Sigmoid colon (tissue), 4 donors: Measurements from ENCODE around the gene GORASP2.

ENCODE experiments used
- CTCF ChIP-seq, 4 experiments: fragments of 450-650 bp in 3 of 4; fragments of 200-600 bp in 1 of 4; IDR thresholded peaks; one replicate each; pipeline ENCODE4 v1.5.1; 2016 to 2019; ENCODE audit warnings: antibody characterized with exemption in 4 of 4, mild to moderate bottlenecking in 3 of 4, moderate library complexity in 2 of 4
- POLR2A ChIP-seq, 2 donors: fragments of 450-650 bp; IDR thresholded peaks; one replicate each; pipeline ENCODE4 v1.6.1; 2016; ENCODE audit warnings: antibody characterized with exemption in 2 of 2, mild to moderate bottlenecking in 2 of 2, moderate library complexity in 2 of 2
- POLR2AphosphoS5 ChIP-seq, 4 donors: sonication (generic); formaldehyde crosslinking; IDR thresholded peaks; one replicate each; pipeline ENCODE4 v1.6.1; 2017; ENCODE audit warnings: antibody characterized with exemption in 4 of 4

DNA sequence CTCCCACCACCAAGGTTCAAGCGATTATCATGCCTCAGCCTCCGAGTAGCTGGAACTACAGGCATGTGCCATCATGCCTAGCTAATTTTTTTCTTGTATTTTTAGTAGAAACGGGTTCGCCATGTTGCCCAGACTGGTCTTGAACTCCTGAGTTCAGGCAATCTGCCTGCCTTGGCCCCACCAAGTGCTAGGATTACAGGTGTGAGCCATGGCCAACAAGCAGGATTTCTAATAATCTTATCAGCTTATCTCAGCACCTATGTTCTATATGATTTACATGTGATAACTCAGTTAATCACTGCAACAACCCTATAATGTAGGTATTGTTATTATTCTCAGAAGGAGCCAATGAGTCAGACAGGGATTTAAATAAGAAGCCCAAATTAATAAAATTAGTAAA, 80.3 kb downstream of the GORASP2 start:
- TF ChIP-seq CTCF (IDR thresholded peaks at IDR 0.05) (no peak), POLR2AphosphoS5 (IDR thresholded peaks at IDR 0.05) (no peak), POLR2A (IDR thresholded peaks at IDR 0.05) (no peak)
